Smooth muscle cell (in vitro differentiated cells): ENCODE results near the gene VIM. TPM values are rescaled to one million over a fixed set of nuclear protein-coding genes. Genes with fewer than 3 reads are reported as not detected.
A peak's percentile ranks its signal among the peaks of the same experiment; 100 is the strongest.

ENCODE experiments used
- DNase-seq: peaks from one replicate; lab custom pipeline; 2025; ENCODE audit not compliant: unreplicated experiment; lab: John Stamatoyannopoulos, UW
- H2AFZ ChIP-seq: fragments of 200-600 bp; sonication (generic); 2 replicates; pipeline ENCODE4 v1.6.0; 2016; ENCODE audit warnings: antibody characterized with exemption, low read depth, mild to moderate bottlenecking
- H3F3A ChIP-seq: fragments of 200-600 bp; sonication (generic); 2 replicates; pipeline ENCODE4 v1.6.0; 2017; ENCODE audit warnings: antibody characterized with exemption, low read depth
- H3K27ac ChIP-seq: fragments of 200-600 bp; sonication (generic); 2 replicates; pipeline ENCODE4 v1.5.1; 2016; ENCODE audit warnings: low read depth, mild to moderate bottlenecking
- H3K27me3 ChIP-seq: fragments of 200-600 bp; sonication (generic); 2 replicates; pipeline ENCODE4 v1.6.1; 2016; ENCODE audit warnings: low read depth, mild to moderate bottlenecking
- H3K36me3 ChIP-seq: fragments of 200-600 bp; sonication (generic); 2 replicates; pipeline ENCODE4 v1.5.1; 2016; ENCODE audit warnings: low read depth
- H3K4me1 ChIP-seq: fragments of 200-600 bp; sonication (generic); 2 replicates; pipeline ENCODE4 v1.5.1; 2016; ENCODE audit warnings: low read depth
- H3K4me2 ChIP-seq: fragments of 200-600 bp; sonication (generic); 2 replicates; pipeline ENCODE4 v1.6.0; 2016; ENCODE audit warnings: mild to moderate bottlenecking
- H3K4me3 ChIP-seq: fragments of 200-600 bp; sonication (generic); 2 replicates; pipeline ENCODE4 v1.5.1; 2016; ENCODE audit warnings: mild to moderate bottlenecking
- H3K79me2 ChIP-seq: fragments of 200-600 bp; sonication (generic); 2 replicates; pipeline ENCODE4 v1.6.0; 2016; ENCODE audit warnings: low read depth, mild to moderate bottlenecking
- H3K9ac ChIP-seq: fragments of 200-600 bp; sonication (generic); 2 replicates; pipeline ENCODE4 v1.6.0; 2016; ENCODE audit warnings: low read depth
- H3K9me3 ChIP-seq: fragments of 200-600 bp; sonication (generic); replicated peaks from 2 replicates; pipeline ENCODE4 v1.5.1; 2016; ENCODE audit warnings: low read depth
- H4K20me1 ChIP-seq: fragments of 200-600 bp; sonication (generic); 2 replicates; pipeline ENCODE4 v1.6.0; 2016; ENCODE audit warnings: low read depth
- CTCF ChIP-seq: fragments of 200-600 bp; sonication (generic); IDR thresholded peaks from 2 replicates; pipeline ENCODE4 v1.5.1; 2017; ENCODE audit warnings: borderline replicate concordance, mild to moderate bottlenecking, antibody characterized with exemption; ENCODE audit not compliant: insufficient read depth, poor library complexity, severe bottlenecking
- WGBS: methylation state at CpG from one replicate; pipeline ENCODE4 v1.1.7; 2016; ENCODE audit warnings: low lambda C conversion rate; 5-methylcytosine and 5-hydroxymethylcytosine counted together
- polyA plus RNA-seq: library from polyadenylated mRNA; unstranded; fragments of >200 nt; fragmentation: Nextera tagmentation; extraction: Ambion mirVana; gene quantifications from 2 replicates; pipeline ENCODE4 v1.2.1, GENCODE V29; 2016
- total RNA-seq: library from RNA; depleted of rRNA; stranded (reverse); fragments of >200 nt; gene quantifications from 2 replicates; pipeline ENCODE4 v1.2.3, GENCODE V29; 2014

VIM gene
- total and polyA plus RNA-seq, 2 experiments from 2014 or later, result 3,198 to 6,093 TPM

- peaks cover 3% of the 10 kb centered on the region for H3K4me1 ChIP-seq
- no peaks in the 10 kb centered on the region for H3K36me3 ChIP-seq
- no peak for TF ChIP-seq CTCF
- no peaks in the 10 kb centered on the region for H3K9me3 ChIP-seq
- 97% methylated on average over 12 of the region's 12 CpGs for WGBS
- H3K9ac ChIP-seq, result no peak overlapping the region
- no peaks in the 10 kb centered on the region for H3K79me2 ChIP-seq
- H3K27ac ChIP-seq, result no peak overlapping the region
- no peak overlapping the region for H3K4me2 ChIP-seq
- DNase-seq, result no peak
- H3K4me3 ChIP-seq, result no peak overlapping the region
- no peaks in the 10 kb centered on the region for H3K27me3 ChIP-seq
- no peaks in the 10 kb centered on the region for H4K20me1 ChIP-seq
- H3F3A ChIP-seq, result no peaks in the 10 kb centered on the region
- H2AFZ ChIP-seq, result no peak overlapping the region
These were observed 44.6 kb downstream of the VIM start for GRCh38 chr10:17272648-17273047.

- no peak overlapping the region for H2AFZ ChIP-seq
- no peaks in the 10 kb centered on the region for H3K9me3 ChIP-seq
- DNase-seq, result no peak
- peaks cover 3% of the 10 kb centered on the region for H3K4me1 ChIP-seq
- no peaks in the 10 kb centered on the region for H4K20me1 ChIP-seq
- WGBS, result 48% methylated on average over 2 of the region's 2 CpGs
- H3K27ac ChIP-seq, result no peak overlapping the region
- no peak overlapping the region for H3K4me2 ChIP-seq
- no peak for TF ChIP-seq CTCF
- H3F3A ChIP-seq, result no peaks in the 10 kb centered on the region
- no peaks in the 10 kb centered on the region for H3K79me2 ChIP-seq
- H3K9ac ChIP-seq, result no peak overlapping the region
- no peaks in the 10 kb centered on the region for H3K27me3 ChIP-seq
- H3K4me3 ChIP-seq, result no peak overlapping the region
- no peaks in the 10 kb centered on the region for H3K36me3 ChIP-seq
These were observed 45.4 kb downstream of the VIM start for GRCh38 chr10:17273403-17273802.

- Histone ChIP-seq H2AFZ (peak overlapping the region; percentile 50), H3F3A (no peaks in the 10 kb centered on the region), H3K4me2 (no peak overlapping the region), H3K9ac (no peak overlapping the region), H3K36me3 (no peaks in the 10 kb centered on the region), H3K79me2 (no peaks in the 10 kb centered on the region), H3K27ac (peak overlapping the region; percentile 44), H3K27me3 (no peaks in the 10 kb centered on the region), H4K20me1 (no peaks in the 10 kb centered on the region), H3K4me1 (peaks cover 3% of the 10 kb centered on the region), H3K4me3 (no peak overlapping the region), H3K9me3 (no peaks in the 10 kb centered on the region)
- TF ChIP-seq CTCF, result no peak
- 68% methylated on average over 9 of the region's 9 CpGs for WGBS
- no peak for DNase-seq
These were observed 48.8 kb downstream of the VIM start for GRCh38 chr10:17276756-17277424.
